Breast epithelium (tissue), 3 donors: ENCODE results near the gene CATSPERB.

Experiments used
- POLR2A ChIP-seq: fragments of 450-650 bp; IDR thresholded peaks from one replicate; pipeline ENCODE4 v1.6.1; 2016; ENCODE audit warnings: antibody characterized with exemption, mild to moderate bottlenecking, moderate library complexity
- TF ChIP-seq, protein P1 (sequence below), 3 donors: fragments of 450-650 bp; IDR thresholded peaks; one replicate each; pipeline ENCODE4 v1.5.1; 2016 to 2017; ENCODE audit warnings: antibody characterized with exemption in 3 of 3, mild to moderate bottlenecking in 3 of 3, moderate library complexity in 3 of 3

DNA sequence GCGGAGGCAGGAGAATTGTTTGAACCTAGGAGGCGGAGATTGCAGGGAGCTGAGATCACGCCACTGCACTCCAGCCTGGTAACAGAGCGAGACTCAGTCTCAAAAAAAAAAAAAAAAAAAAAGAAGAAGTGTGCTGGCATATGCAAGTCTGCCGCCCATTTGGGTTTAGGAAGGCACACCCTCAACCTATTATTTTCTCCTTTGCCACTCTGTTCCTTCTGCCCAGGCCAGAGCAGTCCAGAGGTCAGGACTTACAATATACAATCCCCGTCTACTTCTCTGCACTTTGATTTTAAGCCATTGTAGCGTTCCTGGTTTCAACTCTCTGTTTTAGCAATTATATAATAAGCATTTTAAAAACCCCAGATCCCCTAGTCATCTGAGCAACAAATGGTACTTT, 39.8 kb downstream of the CATSPERB start:
- TF ChIP-seq, protein P1, sequence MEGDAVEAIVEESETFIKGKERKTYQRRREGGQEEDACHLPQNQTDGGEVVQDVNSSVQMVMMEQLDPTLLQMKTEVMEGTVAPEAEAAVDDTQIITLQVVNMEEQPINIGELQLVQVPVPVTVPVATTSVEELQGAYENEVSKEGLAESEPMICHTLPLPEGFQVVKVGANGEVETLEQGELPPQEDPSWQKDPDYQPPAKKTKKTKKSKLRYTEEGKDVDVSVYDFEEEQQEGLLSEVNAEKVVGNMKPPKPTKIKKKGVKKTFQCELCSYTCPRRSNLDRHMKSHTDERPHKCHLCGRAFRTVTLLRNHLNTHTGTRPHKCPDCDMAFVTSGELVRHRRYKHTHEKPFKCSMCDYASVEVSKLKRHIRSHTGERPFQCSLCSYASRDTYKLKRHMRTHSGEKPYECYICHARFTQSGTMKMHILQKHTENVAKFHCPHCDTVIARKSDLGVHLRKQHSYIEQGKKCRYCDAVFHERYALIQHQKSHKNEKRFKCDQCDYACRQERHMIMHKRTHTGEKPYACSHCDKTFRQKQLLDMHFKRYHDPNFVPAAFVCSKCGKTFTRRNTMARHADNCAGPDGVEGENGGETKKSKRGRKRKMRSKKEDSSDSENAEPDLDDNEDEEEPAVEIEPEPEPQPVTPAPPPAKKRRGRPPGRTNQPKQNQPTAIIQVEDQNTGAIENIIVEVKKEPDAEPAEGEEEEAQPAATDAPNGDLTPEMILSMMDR (IDR thresholded peaks at IDR 0.05): no peak
- TF ChIP-seq POLR2A: no peak
